Measurements from ENCODE around the gene MED13L.

MED13L gene

GRCh38 chr12:116126610-116127009, 150.9 kb downstream of the MED13L start:
- DNase-seq (ENCODE audit: extremely low read depth, low read depth): no peak
- no peak overlapping the region for H3K4me3 ChIP-seq (replicated peaks; ENCODE audit: low read depth, low read length)
- TF ChIP-seq CTCF (IDR thresholded peaks at IDR 0.05; ENCODE audit: low read depth, low read length, missing control alignments): no peak

GRCh38 chr12:116125956-116126566, 151.4 kb downstream of the MED13L start:
- no peak for TF ChIP-seq CTCF (IDR thresholded peaks at IDR 0.05; ENCODE audit: low read depth, low read length, missing control alignments)
- DNase-seq (ENCODE audit: extremely low read depth, low read depth): no peak
- no peak overlapping the region for H3K4me3 ChIP-seq (replicated peaks; ENCODE audit: low read depth, low read length)

- no peak for TF ChIP-seq CTCF (IDR thresholded peaks at IDR 0.05; ENCODE audit: low read depth, low read length, missing control alignments)
- H3K4me3 ChIP-seq (replicated peaks; ENCODE audit: low read depth, low read length): no peak overlapping the region
- no peak for DNase-seq (ENCODE audit: extremely low read depth, low read depth)
Observed at GRCh38 chr12:116125084-116125483, 152.4 kb downstream of the MED13L start.

GRCh38 chr12:116123451-116124258, 153.8 kb downstream of the MED13L start:
- TF ChIP-seq CTCF (IDR thresholded peaks at IDR 0.05; ENCODE audit: low read depth, low read length, missing control alignments): no peak
- peak overlapping the region; percentile 7 for H3K4me3 ChIP-seq (replicated peaks; ENCODE audit: low read depth, low read length)
- no peak for DNase-seq (ENCODE audit: extremely low read depth, low read depth)

- DNase-seq (ENCODE audit: extremely low read depth, low read depth): no peak
- no peak overlapping the region for H3K4me3 ChIP-seq (replicated peaks; ENCODE audit: low read depth, low read length)
Observed at GRCh38 chr12:116122628-116123027, 154.9 kb downstream of the MED13L start.

GRCh38 chr12:116121453-116121871, 156.0 kb downstream of the MED13L start:
- no peak for DNase-seq (ENCODE audit: extremely low read depth, low read depth)
- H3K4me3 ChIP-seq (replicated peaks; ENCODE audit: low read depth, low read length): no peak overlapping the region
- TF ChIP-seq CTCF (IDR thresholded peaks at IDR 0.05; ENCODE audit: low read depth, low read length, missing control alignments): no peak

More at GRCh38 chr12:116122628-116123027, 154.9 kb downstream of the MED13L start:
- TF ChIP-seq CTCF (IDR thresholded peaks at IDR 0.05; ENCODE audit: low read depth, low read length, missing control alignments): no peak
